Activated CD8-positive, alpha-beta memory T cell treated with anti-CD3 and anti-CD28 coated beads, Interleukin-2, amount 50 U/mL, for 48 hours (primary cell): ENCODE data around the gene OPCML.

Experiments
- DNase-seq: peaks from one replicate; pipeline ENCODE4 v3.0.0-alpha.2; 2020

OPCML gene

DNA sequence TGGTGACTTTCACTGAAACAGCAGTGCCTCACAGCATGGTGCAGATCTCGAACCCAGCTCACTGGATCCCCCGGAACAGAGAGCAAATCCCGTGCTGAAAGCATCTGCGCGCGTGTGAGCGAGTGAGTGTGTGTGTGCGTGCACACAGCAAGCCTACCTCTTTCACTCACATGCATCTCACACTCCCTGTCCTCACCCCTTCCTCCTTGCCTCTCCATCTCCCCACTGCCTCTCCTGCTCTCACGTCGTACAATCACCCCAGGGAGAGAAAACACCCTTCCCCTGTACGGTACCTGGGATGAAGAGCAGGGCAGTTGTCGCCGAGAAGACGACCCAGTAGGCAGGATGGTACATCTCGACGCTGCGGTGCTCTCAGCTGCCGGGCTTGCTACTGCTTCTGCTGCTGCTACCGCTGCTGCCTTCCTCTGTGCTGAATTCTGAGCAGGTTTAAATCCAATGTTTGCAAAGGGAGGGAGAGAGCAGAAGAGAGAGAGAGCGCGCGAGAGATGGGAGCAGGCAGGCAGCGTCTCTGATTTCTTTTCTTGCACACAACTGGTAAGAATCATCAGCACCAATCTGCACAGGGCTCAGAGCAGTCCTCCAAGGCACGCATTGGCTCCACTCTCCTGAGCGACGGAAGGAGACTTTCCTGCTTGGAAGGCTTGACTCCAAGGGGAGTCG lies at the start of gene OPCML:
Gene OPCML, minus strand, starts transcription at position 531 of the 681 bp plus-strand sequence.
- DNase-seq = no peak

DNA sequence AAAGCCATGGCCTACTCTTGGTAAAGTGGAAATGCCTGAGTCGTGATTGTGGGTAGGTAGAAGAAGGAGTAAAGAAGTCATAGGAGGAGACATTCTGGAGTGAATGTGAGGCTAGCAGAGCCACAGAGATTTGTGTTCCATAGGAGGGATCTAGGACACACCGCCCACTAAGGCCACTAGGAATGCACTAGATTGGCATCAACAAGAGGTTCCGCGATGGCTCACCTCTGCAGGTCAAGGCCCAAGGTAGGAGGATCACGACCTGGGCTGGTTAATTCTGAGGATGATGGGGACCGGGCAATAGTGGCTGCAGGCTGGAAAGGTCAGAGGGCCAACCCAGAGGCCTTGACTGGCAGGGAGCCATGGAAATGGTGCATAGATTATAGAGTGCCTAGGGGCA lies 48.8 kb upstream of the OPCML start:
- DNase-seq = no peak

DNA sequence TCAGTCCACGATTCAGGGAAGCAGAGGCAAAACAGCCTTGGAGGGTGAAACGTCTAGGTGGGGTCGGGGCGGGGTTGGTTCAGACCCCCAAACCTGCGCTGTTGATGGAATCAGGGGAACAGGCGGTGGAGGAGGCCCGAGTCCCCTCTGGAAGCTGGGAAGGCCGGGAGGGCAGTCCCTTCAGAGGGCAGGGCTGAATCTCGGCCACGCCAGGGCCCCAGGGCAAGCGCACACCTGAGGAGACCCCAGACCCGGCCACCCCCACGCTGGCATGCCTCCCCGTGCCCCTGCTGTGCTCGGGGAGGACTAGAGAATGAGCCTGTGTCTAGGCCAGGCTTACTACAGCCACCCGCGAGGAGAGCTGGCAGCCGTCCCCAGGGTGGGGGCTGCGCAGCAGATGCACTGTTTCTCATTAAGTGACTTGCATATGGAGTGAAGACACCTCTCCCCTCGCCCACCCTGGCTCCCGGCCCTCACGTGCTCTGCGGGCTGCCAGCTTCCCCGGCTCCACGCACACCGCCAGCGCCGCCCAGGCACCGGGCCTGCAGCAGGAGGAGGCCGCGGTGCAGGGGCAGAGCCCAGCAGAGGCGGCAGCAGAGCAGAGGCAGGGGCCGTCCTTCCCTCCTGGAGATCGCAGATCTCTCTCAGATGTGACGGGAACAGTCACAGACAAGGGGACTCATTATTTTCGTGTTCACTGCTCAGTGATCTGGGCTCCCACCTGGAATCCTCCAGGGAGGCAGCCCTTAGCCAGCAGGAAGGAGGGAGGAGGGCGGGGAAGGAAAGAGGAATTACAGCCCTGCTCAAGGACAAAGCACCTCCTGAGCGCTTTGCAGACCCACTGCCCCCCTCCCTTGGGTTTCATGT lies 47.1 kb upstream of the OPCML start:
- DNase-seq = no peak

DNA sequence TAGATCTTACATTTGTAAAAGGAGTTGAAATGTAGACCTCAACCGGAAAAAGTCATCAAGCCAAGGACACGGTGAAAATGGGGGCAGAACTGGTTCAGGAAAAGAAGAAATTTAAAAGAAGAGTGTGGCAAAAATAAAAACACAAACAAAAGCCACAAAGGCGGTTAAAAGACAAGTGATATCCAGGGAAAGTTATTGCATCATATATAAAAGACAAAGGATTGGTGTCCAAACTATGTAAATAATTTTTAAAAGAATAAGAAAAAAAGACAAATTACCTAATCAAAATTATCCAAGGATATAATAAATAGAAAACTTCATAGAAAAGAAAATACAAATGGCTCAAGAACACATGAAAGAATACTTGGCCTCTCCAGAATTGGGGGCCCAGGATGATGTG lies 45.1 kb upstream of the OPCML start:
- DNase-seq = no peak

DNA sequence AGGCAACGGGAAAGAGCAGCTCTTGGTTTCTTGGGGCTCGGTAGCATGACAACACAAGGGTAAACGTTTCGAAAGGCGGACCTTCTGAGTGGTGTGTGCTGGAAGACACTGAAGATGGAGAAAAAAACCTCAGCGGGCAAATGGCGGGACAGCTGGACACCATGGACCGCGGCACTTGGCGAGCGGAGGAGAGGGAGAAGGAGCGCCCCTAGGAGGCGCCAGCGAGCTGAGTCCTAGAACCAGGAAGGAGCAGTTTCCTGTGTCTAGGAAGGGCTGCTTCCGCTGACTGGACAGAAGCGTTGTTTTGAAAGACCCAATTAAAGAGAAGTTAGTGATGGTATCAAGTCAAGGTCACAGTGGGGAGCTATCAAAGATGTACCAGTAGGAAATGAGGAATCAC lies 44.0 kb upstream of the OPCML start:
- no peak for DNase-seq

DNA sequence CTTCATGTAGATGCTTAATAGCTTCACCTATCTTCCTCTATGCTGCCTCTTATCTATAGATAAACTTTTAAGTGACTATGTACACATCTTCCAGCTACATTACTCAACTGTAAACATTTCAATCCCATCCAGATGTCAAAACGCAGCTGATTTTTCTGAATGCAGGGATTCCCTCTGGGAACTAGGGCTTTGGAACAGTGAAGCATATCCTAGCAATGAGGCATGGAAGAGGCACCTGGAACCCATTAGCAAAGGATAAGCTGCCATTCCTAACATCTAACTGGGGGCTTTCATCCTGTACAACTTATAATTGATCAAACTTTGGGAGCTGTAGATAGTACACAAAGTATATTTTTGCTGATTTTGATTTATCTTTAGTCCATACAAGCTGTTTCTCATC lies 40.8 kb upstream of the OPCML start:
- no peak for DNase-seq

DNA sequence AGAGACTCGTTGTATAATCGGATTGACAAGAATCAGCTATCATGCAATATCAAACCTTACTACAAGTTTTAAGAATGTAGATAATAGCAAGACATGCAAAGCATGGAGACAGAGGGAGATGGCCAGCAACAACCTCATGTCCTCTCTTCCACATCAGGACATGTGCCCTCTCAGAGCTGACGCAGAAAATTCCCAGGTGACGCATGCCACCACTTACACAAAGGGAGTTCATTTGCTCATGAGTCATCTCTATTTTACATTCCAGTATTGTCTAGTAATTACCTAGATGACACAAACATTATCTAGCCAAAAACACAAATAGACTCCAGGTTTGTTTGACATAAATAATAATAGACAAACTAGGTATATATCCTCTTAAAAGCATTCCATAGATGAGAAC lies 38.1 kb upstream of the OPCML start:
- DNase-seq = no peak

DNA sequence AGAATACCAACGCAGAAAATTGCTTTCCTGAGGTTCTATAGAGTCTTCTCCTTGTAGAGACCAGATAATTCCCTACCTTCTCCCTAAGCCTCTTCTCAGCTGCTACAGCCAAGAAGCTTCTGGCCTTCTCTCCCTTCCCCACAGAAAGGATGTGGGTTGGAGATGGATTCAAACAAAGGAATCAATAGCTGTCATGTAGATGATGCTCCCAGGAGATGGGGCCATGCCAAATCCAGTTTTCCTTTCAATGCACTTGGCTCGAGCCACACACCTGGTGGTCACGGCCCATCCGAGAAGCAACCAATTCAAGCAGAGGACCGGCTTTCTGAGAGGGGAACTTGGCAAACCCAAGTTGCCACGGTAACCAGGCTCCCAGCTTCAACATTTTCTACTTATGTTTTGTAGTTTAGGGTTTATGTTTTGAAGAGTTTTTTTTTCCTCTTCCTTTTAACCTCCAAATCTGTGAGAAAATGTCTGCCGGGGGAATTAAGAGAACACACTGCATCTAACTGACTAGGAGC lies 31.3 kb upstream of the OPCML start:
- no peak for DNase-seq

DNA sequence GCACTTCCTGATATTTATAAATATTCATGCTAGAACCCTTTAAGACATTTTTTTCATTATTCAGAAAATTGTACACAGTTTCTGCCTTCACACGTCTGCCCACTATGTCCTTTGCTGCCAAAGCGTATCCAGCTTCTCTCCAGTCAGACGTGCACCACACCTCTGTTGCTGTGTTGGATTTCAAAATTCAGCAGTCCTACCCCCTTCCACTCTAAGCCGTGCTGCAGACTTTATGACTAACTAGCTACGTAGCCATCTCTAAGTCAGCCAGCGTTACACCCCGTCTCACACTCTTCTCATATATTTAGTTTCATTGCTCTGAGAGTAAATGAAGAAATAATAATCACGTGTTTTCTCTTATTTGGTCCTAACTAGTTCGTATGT lies 28.2 kb upstream of the OPCML start:
- DNase-seq = no peak

DNA sequence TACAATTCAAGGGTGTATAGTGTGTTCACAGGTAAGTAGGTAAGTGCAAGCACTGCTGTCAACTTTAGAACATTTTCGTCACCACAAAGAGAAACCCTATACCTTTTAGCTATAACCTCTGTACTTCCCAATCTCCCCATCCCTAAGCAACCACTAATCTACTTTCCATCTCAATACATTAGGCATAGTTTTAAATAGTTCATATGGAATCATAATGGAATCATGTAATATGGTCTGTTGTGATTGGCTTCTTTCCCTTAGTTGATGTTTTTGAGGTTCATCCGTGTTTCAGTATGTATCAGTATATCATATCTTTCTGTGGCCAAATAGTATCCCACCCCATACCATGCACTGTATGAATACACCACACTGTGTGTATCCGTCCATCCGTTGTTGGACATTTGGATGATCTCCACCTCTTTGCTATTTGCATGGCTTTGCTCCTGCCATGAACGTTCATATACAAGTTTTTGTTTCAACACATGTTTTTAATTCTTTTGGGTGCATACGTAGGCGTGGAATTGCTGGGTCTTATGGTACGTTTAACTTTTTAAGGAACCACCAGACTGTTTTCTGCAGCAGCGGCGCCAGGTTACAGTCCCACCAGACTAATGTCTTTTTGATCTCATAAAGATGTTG lies 27.7 kb upstream of the OPCML start:
- no peak for DNase-seq

DNA sequence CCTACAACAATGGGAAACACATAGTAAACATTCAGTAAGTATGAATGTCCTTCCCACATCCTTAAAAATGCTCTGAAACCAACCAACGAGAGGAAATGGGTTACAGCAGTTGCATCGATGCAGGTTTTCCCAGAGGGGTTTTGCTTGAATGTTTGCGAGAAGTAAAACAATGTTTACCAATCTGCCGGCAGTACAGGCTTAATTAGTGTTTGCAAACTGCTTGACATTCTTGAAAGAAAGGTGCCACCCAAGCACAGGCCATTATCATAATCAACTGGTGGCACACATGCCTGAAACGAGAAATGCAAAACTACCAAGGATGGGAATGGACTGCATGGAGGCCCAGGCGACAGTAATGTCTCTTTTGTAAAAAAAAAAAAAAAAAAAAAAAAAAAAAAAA lies 27.1 kb upstream of the OPCML start:
- DNase-seq = no peak

DNA sequence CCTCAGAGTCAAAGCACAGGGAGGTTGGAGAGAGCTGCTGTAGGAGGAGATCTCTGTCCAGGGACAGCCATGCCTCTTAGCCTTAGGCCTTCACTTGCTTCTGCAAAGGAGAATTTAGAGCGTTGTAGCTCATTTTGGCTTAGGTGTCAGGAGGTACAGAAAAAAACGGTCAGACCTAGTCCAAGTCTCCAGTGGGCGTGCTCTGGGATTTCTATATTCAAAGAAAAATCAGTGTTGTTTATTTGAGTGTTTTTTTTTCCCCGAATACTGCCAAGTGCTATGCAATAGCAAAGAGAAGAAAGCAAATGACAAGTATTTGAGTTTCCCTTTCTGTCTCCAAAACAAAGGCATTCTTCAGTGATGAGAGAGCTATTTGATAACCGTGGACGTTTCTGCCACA lies 22.7 kb upstream of the OPCML start:
- DNase-seq = no peak

DNA sequence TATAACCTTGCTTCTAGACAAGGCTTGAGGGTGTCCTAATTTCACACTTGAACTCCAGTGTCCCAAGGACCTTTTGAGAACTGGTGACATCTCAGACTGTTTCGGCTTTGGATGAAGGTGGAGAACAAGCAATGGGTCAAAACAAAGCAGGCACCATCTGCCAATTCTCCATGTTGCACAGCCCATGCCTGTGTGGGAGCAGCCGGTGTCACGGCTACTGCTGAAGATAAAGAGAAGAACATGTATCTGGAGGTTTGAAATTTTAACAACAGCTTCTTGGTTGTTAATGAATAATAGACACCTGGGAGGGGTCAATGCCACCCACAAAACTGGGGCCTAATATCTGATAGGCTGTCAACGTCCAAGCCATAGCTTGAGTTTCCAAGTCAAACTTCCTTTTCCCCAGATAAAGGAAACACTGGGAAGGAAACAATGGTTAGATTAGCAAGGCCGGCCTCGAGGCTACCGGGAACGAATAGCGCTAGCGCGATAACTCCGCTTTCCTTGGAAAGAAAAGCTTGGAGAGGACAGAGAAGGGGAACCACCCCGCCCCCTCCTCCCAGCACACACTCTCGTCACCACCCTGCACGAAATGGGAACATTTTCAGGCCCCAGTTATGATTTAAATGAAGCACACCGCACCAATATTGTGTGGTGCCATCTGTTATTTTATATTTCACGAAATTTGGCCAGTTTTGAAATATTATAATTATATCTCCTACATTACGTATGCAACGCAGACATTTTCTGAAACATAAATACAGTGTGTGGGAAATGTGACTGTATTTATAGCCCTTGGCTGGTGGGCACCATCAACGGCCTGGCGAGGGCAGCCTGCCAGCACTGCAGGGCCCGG lies 21.8 kb upstream of the OPCML start:
- no peak for DNase-seq

DNA sequence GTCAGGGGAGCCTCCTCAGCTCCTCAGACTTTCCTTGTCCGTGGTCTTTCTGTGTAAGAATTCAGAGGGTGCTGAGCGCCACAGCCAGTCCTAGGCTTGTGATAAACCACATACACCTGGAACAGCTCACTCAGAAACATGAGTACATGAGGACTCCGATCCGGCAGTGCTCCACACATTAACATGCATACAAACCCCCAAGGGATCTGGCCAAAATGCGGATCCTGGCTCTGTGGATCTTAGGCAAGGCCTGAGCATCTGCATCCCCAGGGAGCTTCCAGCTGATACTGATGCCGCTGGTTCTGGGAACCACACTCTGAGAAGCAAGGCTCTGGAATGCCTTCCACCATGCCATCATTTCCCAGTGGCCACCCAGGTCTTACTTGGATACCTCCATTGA lies 20.6 kb upstream of the OPCML start:
- DNase-seq = no peak

DNA sequence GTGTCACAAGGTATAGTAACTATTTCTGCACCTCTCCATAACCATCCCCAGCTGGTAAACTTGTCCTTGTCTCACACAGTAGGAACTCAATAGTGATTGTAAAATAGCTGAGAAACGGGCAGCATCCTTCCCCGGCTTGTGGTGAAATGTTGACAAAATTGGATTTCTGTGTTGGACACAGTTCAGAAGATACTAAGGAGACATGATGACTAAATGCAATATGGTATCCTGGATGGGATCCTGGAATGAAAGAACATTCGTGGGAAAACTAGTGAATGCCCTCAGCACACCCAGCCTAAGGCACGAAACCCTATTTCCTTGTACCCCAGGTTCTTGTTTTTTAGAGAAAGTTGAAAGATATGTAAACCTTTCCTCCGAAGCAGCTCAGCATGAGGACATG lies 18.8 kb upstream of the OPCML start:
- no peak for DNase-seq

DNA sequence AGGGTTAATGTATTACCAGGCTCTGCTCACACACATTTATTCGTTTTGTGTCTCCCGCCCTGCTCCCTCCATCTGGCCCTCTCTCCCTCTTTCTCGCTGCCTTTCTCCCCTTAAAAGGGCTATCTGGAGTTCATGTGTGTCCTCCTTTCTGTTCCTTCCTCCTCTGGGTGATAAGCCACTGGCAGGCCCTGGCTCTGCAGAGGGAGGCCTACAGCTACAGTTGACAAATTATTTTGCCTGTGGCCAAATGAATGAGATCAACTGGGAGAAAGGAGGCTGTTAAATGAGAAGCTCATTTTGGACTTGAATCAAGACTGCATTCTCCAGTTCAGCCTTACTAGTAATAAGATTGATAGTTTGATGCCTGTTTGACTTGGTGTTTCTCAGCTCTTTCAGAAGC lies 17.5 kb upstream of the OPCML start:
- no peak for DNase-seq

DNA sequence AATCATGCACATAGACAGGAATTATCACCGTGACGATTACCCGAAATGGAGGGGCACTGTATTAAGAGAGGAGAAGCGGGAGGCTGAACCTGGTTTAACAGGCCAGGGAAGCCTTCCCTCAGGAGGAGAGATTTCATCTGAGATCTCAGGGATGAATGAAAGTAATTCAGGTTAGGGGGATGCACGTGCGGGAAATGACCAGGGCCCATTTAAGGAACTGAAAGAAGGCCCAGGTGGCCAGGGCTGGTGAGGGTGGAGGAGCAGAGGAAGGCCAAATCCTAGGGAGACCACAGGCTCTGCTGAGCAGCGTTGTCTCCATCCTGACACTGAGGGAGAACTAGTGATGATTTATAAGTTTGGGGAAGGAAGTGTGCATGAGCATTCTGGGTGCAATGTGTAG lies 16.3 kb upstream of the OPCML start:
- DNase-seq = no peak

DNA sequence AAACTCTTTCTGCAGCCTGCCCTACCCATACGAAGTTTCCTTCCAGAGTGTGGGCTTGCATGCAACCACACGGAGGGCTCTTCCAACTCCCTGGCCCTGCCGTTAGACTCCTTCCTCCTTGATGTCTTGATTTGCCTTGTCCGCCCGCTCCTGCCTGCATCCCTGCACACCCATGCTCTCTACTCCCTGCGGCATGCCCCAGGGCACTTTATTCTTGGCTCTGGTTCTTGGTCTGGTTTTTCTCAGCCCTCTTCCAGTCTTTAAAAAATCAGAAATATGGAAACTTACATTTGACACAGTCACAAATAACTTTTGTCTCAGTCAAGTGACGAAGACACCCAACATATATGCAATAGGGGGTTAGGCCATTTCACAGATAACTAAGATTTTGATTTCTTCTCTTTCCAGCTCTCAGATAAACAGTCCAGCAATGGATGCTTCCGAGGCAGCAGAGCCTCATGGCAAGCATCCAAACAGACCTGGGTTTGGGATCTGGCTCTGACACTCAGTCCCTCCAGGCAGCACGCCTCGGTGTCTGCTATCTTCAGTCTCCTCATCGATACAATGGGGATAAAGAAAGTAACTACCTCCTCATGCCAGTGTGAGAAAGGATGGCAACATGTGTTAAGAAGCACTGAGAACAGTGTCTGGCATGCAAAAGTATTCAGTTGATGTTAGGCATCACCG lies 15.7 kb upstream of the OPCML start:
- DNase-seq = no peak

DNA sequence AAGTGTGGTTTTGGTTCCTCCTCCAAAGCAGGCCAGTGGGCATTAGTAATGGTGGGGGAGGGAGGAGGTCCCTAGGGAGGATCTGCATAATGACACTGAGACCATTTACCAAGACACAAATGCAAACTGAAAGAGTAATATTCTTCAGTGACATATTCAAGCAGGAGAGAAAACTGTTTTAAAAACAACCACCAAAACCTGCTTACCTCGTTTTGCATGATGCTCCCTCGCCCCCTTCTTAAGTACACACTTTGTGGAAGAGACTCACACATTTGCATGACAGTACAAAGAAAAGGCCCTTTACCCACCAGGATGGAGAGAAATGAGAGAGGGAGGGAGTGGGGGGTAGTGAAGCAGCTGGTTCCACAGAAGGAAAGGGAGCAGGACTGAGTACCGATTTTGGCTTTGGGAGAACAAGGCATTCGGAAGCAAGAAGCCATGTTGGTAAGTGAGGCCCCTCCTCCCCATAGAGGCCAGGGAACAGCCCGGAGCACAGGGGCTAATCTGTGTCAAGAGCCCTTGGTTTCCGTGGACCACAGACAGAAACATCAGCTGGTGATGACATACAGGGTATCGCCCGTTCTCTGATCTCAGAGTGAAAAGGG lies 13.0 kb upstream of the OPCML start:
- DNase-seq = no peak

DNA sequence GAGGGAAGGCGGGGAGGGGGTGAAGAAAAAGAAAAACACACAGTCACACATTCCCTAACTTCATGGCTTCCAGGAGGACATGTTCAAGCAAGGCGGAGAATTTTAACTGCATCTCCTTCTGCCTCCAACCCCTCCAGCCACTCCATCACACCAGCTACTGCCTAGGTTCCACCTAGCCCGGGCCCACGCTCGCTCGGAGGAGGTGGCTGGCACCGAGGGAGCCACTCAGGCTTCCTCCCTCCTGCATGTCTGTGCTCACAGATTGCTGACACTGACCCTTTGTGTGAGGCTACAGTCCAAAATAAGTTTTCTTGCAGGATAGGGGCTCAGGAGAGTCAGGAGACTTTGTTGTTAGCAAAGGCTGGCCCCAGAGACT lies 9.4 kb upstream of the OPCML start:
- DNase-seq = no peak

DNA sequence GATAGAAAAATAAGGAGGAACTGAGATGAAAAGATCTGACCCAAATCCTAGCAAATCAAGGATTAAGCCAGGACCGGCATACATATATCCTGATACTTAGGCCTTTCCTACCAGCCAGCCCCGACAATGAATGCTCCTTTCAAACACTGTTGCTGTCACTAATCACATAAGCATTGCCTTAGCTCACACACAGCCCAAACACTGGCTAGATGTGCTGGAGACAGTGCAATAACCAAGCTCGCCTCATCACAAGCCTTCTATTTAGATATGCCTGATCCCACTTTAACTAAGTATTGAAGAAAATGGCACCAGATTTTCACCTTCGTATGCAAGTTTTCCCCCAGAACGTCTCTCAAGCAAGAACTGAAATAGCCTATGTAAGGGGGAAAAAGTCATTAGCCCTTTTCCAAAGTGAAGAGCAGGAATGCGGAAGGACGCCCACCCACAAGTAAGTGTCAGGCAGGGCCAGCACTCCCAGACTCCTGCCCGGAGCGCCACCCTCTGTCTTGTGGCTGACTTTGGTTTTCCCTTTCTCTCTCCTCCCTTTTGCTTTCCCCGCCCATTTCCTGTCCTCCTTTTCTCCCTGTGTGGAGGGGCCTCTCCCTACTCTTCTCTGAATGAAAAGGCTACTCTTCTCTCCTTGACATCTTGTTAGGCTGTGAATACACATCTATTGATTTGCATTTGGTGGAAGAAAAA lies 8.9 kb upstream of the OPCML start:
- DNase-seq = no peak
